Cardiac septum (tissue), 1 donor: ENCODE results near the gene LETMD1. TPM values are rescaled to one million over a fixed set of nuclear protein-coding genes. Genes with fewer than 3 reads are reported as not detected.
"Not testable (repeated sequence)": the region's sequence is repeated elsewhere in the genome, so short reads cannot be mapped to it uniquely, and the experiment has no call there.

Experiments
- DNase-seq: peaks from one replicate; pipeline ENCODE4 v3.0.0-alpha.2; 2020; ENCODE audit warnings: low spot score
- intact Hi-C: fragments of 100-400 bp; cut with DNase I; formaldehyde crosslinking; loops from one replicate; pipeline ENCODE4 v1.14.0; 2022
- total RNA-seq: library from RNA; stranded (reverse); fragmentation: NEBNext Ultra II Directional; extraction: Animal tissue kit (Norgen Biotek cat#: 25700); gene quantifications from one replicate; pipeline ENCODE4 v1.2.1, GENCODE V29; 2021
- donor health status: DM: no; HTN: no; CAD: no.

LETMD1 gene
- total RNA-seq, 1 donor from 2014 or later, result 27.3 TPM

GRCh38 chr12:51067771-51068170 lies 19.6 kb downstream of the LETMD1 start:
- intact Hi-C loops, result no loop called here

GRCh38 chr12:51070004-51070403 lies 21.9 kb downstream of the LETMD1 start:
- no peak for DNase-seq
- intact Hi-C loops, result no loop called here

More at GRCh38 chr12:51067771-51068170, 19.6 kb downstream of the LETMD1 start:
- no peak for DNase-seq

GRCh38 chr12:51071663-51072062 lies 23.5 kb downstream of the LETMD1 start:
- DNase-seq, result no peak

GRCh38 chr12:51075390-51075789 lies 27.3 kb downstream of the LETMD1 start:
- no peak for DNase-seq
- intact Hi-C loops, result no loop called here

More at GRCh38 chr12:51071663-51072062, 23.5 kb downstream of the LETMD1 start:
- intact Hi-C loops, result no loop called here

- DNase-seq, result no peak
- intact Hi-C loops, result no loop called here
These were observed 28.3 kb downstream of the LETMD1 start for GRCh38 chr12:51076236-51076930.

GRCh38 chr12:51077930-51078329 lies 29.8 kb downstream of the LETMD1 start:
- no peak for DNase-seq
- intact Hi-C loops, result no loop called here

- DNase-seq, intact Hi-C loops: not testable (repeated sequence)
These were observed 30.2 kb downstream of the LETMD1 start for GRCh38 chr12:51078346-51078745.

- intact Hi-C loops, DNase-seq: not testable (repeated sequence)
These were observed 30.7 kb downstream of the LETMD1 start for GRCh38 chr12:51078866-51079265.

- intact Hi-C loops, result loop anchor here (10.0 kb wide), 1 partner anchor 135 kb away; the partner anchor contains the start of gene POU6F1
- no peak for DNase-seq
These were observed 32.0 kb downstream of the LETMD1 start for GRCh38 chr12:51080136-51080535.

GRCh38 chr12:51081421-51081820 lies 33.3 kb downstream of the LETMD1 start:
- intact Hi-C loops, result loop anchor here (10.0 kb wide), 1 partner anchor 133 kb away; the partner anchor contains the start of gene POU6F1
- no peak for DNase-seq

- intact Hi-C loops, result loop anchor here (2.0 to 10.0 kb wide), 3 partner anchors 34 to 156 kb away; partner anchors contain the start of genes DAZAP2, LETMD1 and POU6F1
These were observed 34.5 kb downstream of the LETMD1 start for GRCh38 chr12:51082561-51083125.

GRCh38 chr12:51083126-51083833 lies 35.2 kb downstream of the LETMD1 start, which contains the start of gene CSRNP2:
Gene CSRNP2 (minus strand): TSS chr12:51083596. CDS start chr12:51076561, 7,035 bp downstream.
- DNase-seq, result peak; percentile 99
- intact Hi-C loops, result loop anchor here (2.0 to 10.0 kb wide), 3 partner anchors 34 to 156 kb away; partner anchors contain the start of genes DAZAP2, LETMD1 and POU6F1

More at GRCh38 chr12:51082561-51083125, 34.5 kb downstream of the LETMD1 start:
- no peak for DNase-seq

GRCh38 chr12:51085757-51086156 lies 37.6 kb downstream of the LETMD1 start:
- intact Hi-C loops, result loop anchor here (10.0 kb wide), 1 partner anchor 129 kb away; the partner anchor contains the start of gene POU6F1
- no peak for DNase-seq

GRCh38 chr12:51086933-51087332 lies 38.8 kb downstream of the LETMD1 start:
- no peak for DNase-seq
- intact Hi-C loops, result loop anchor here (10.0 kb wide), 1 partner anchor 128 kb away; the partner anchor contains the start of gene POU6F1

- intact Hi-C loops, result loop anchor here (10.0 kb wide), 1 partner anchor 127 kb away; the partner anchor contains the start of gene POU6F1
- DNase-seq, result no peak
These were observed 39.7 kb downstream of the LETMD1 start for GRCh38 chr12:51087818-51088217.

GRCh38 chr12:51090705-51091229 lies 42.6 kb downstream of the LETMD1 start:
- intact Hi-C loops, result no loop called here
- no peak for DNase-seq

- intact Hi-C loops, result no loop called here
- no peak for DNase-seq
These were observed 50.5 kb downstream of the LETMD1 start for GRCh38 chr12:51098611-51099010.

GRCh38 chr12:51103977-51104376 lies 55.9 kb downstream of the LETMD1 start:
- no peak for DNase-seq

GRCh38 chr12:51108136-51108535 lies 60.0 kb downstream of the LETMD1 start:
- DNase-seq, result no peak
- intact Hi-C loops, result no loop called here

More at GRCh38 chr12:51103977-51104376, 55.9 kb downstream of the LETMD1 start:
- intact Hi-C loops, result no loop called here
